HepG2 (cell line): ENCODE measurements around the gene KDM8. TPM values are rescaled to one million over a fixed set of nuclear protein-coding genes. Genes with fewer than 3 reads are reported as not detected.

Experiments used
- ATAC-seq: fragments of 200-7000 bp; cut with Tn5 transposase; 3 replicates; pipeline ENCODE4 v1.9.1; 2020; ENCODE audit warnings: mild to moderate bottlenecking, moderate library complexity
- BruUV-seq: library from RNA; stranded (reverse); fragments of 400-500 nt; replicated peaks from 2 replicates; lab custom pipeline; 2021; lab: Mats Ljungman, UMichigan
- CTCF ChIA-PET: fragments of 300-600 bp; formaldehyde crosslinking; extraction: SDS; loops from one replicate; lab custom pipeline; 2021; ENCODE audit warnings: low total read pairs, inconsistent platforms, low intra/inter-chr PET ratio; lab: Yijun Ruan, JAX
- POLR2A ChIA-PET: fragments of 350-600 bp; sonication (Branson Sonifier 250); formaldehyde crosslinking; loops from one replicate; lab custom pipeline; 2020; ENCODE audit warnings: antibody characterized with exemption, inconsistent platforms; lab: Yijun Ruan, JAX
- DNase-seq: peaks from one replicate; pipeline ENCODE4 v3.0.0-alpha.2; 2015; ENCODE audit warnings: low spot score
- FAIRE-seq: peaks from 3 replicates; lab custom pipeline; 2011; peaks lifted over from hg19 to GRCh38; lab: Jason Lieb, UNC
- H2AFZ ChIP-seq: one replicate; pipeline ENCODE4 v1.6.1; 2011; ENCODE audit warnings: low read length, inconsistent platforms
- H3K27ac ChIP-seq: fragments of 300-600 bp; 3 replicates; pipeline ENCODE4 v1.8.0; 2011; ENCODE audit warnings: mixed run types, mild to moderate bottlenecking, mixed read lengths, low read length, inconsistent platforms; ENCODE audit not compliant: insufficient read depth; ENCODE audit errors: extremely low read length
- H3K27me3 ChIP-seq, 2 experiments: fragments of 200-600 bp in 1 of 2; 2 replicates in 1 of 2; 3 replicates in 1 of 2; pipeline versions ENCODE4 v1.6.0 to v1.8.0; 2011; ENCODE audit warnings: low read length in 2 of 2, mild to moderate bottlenecking in 2 of 2, moderate library complexity in 2 of 2, inconsistent platforms in 1 of 2; ENCODE audit not compliant: insufficient read depth in 2 of 2, control insufficient read depth in 1 of 2
- H3K36me3 ChIP-seq, 2 experiments: fragments of 200-600 bp in 1 of 2; replicated peaks in 1 of 2; 2 replicates in 1 of 2; 3 replicates in 1 of 2; pipeline versions ENCODE4 v1.5.1 to v1.8.0; 2011; ENCODE audit warnings: low read length in 2 of 2, inconsistent platforms in 1 of 2; ENCODE audit not compliant: insufficient read depth in 2 of 2, control insufficient read depth in 1 of 2
- H3K4me1 ChIP-seq: 2 replicates; pipeline ENCODE4 v1.5.1; 2012; ENCODE audit warnings: low read length, inconsistent platforms; ENCODE audit not compliant: insufficient read depth
- H3K4me2 ChIP-seq: 2 replicates; pipeline ENCODE4 v1.6.0; 2011; ENCODE audit warnings: low read depth, low read length, inconsistent platforms
- H3K4me3 ChIP-seq, 3 experiments: fragments of 200-600 bp in 1 of 3; sonication (generic), shearing (Covaris generic) in 1 of 3; replicated peaks in 1 of 3; 2 replicates each; pipeline ENCODE4 v1.5.1; 2011 to 2016; ENCODE audit warnings: low read length in 3 of 3, inconsistent platforms in 2 of 3, low read depth in 2 of 3, mild to moderate bottlenecking in 2 of 3, control low read depth in 1 of 3, mixed read lengths in 1 of 3; ENCODE audit not compliant: insufficient read depth in 1 of 3
- H3K79me2 ChIP-seq: one replicate; pipeline ENCODE4 v1.6.1; 2011; ENCODE audit warnings: low read length, inconsistent platforms; ENCODE audit not compliant: insufficient read depth
- H3K9ac ChIP-seq: 2 replicates; pipeline ENCODE4 v1.6.0; 2011; ENCODE audit warnings: mild to moderate bottlenecking, low read depth, low read length, inconsistent platforms; ENCODE audit not compliant: insufficient read depth
- H3K9me3 ChIP-seq: 2 replicates; pipeline ENCODE4 v1.5.1; 2012; ENCODE audit warnings: mild to moderate bottlenecking, low read length
- H4K20me1 ChIP-seq: 2 replicates; pipeline ENCODE4 v1.6.0; 2011; ENCODE audit warnings: inconsistent platforms, mild to moderate bottlenecking, low read length, moderate library complexity; ENCODE audit not compliant: insufficient read depth
- AKNA ChIP-seq: sonication (generic); formaldehyde crosslinking; IDR thresholded peaks from 2 replicates; pipeline ENCODE4 v1.4.0; 2020; ENCODE audit warnings: missing genetic modification reagents, borderline replicate concordance
- CHD2 ChIP-seq: IDR thresholded peaks from 2 replicates; pipeline ENCODE4 v1.6.1; 2011; ENCODE audit warnings: low read depth, low read length, improper control_type of control experiment
- DPF2 ChIP-seq: sonication (generic); formaldehyde crosslinking; IDR thresholded peaks from 2 replicates; pipeline ENCODE4 v1.4.0; 2020; ENCODE audit warnings: mild to moderate bottlenecking, low read depth, missing genetic modification reagents, borderline replicate concordance
- KAT2B ChIP-seq: fragments of 150-350 bp; IDR thresholded peaks from 2 replicates; pipeline ENCODE4 v1.6.1; 2014; ENCODE audit warnings: low read depth, low read length, borderline replicate concordance
- NR2C2 ChIP-seq: sonication (generic); formaldehyde crosslinking; IDR thresholded peaks from 2 replicates; pipeline ENCODE4 v1.4.0; 2020; ENCODE audit warnings: missing genetic modification reagents, mild to moderate bottlenecking, moderate library complexity, borderline replicate concordance
- PREB ChIP-seq: sonication (generic); formaldehyde crosslinking; IDR thresholded peaks from 2 replicates; pipeline ENCODE4 v1.4.0; 2020; ENCODE audit warnings: missing genetic modification reagents
- SMAD3 ChIP-seq: sonication (generic); formaldehyde crosslinking; IDR thresholded peaks from 2 replicates; pipeline ENCODE4 v1.4.0; 2020; ENCODE audit warnings: missing genetic modification reagents
- SMARCE1 ChIP-seq: fragments of 450-650 bp; IDR thresholded peaks from 2 replicates; pipeline ENCODE4 v1.6.1; 2017; ENCODE audit warnings: borderline replicate concordance
- SP140L ChIP-seq: sonication (generic); formaldehyde crosslinking; IDR thresholded peaks from 2 replicates; pipeline ENCODE4 v1.4.0; 2020; ENCODE audit warnings: missing genetic modification reagents, borderline replicate concordance
- YY1 ChIP-seq: IDR thresholded peaks from 2 replicates; pipeline ENCODE4 v1.6.1; 2011; ENCODE audit warnings: low read length, low read depth, moderate library complexity, mild to moderate bottlenecking; ENCODE audit not compliant: insufficient read depth, insufficient replicate concordance
- ZNF138 ChIP-seq: sonication (generic); formaldehyde crosslinking; IDR thresholded peaks from 2 replicates; pipeline ENCODE4 v1.5.0; 2020; ENCODE audit warnings: mild to moderate bottlenecking, low read depth, missing genetic modification reagents
- ZNF280B ChIP-seq: sonication (generic); formaldehyde crosslinking; IDR thresholded peaks from 2 replicates; pipeline ENCODE4 v1.5.0; 2020; ENCODE audit warnings: missing genetic modification reagents, mild to moderate bottlenecking, borderline replicate concordance
- ZNF713 ChIP-seq: sonication (generic); formaldehyde crosslinking; IDR thresholded peaks from 2 replicates; pipeline ENCODE4 v1.4.0; 2020; ENCODE audit warnings: mild to moderate bottlenecking, missing genetic modification reagents
- WGBS: methylation state at CpG from one replicate; pipeline ENCODE4 v1.1.6; 2017; ENCODE audit warnings: low lambda C conversion rate; 5-methylcytosine and 5-hydroxymethylcytosine counted together
- in situ Hi-C: cut with HindIII; loops from 2 replicates; pipeline ENCODE4 v1.10.0; 2017; ENCODE audit warnings: low pct_unique_long_range_greater_than_20kb; ENCODE audit not compliant: extremely low pct_ligation_motif_present
- intact Hi-C: fragments of 100-400 bp; cut with micrococcal nuclease; formaldehyde crosslinking; loops from one replicate; pipeline ENCODE4 v1.10.0; 2022; ENCODE audit not compliant: unreplicated experiment
- polyA plus RNA-seq, 8 experiments: library from polyadenylated mRNA; depleted of rRNA in 3 of 8; stranded (reverse) in 7 of 8; unstranded in 1 of 8; fragments of >200 nt; fragmentation: Illumina TruSeq in 4 of 8; extraction: Trizol in 4 of 8; gene quantifications; 2 replicates each; pipeline versions ENCODE4 v1.2.1 to v1.2.3, GENCODE V29; 2011 to 2016; ENCODE audit warnings: low read depth in 4 of 8, missing spikeins in 1 of 8, mixed read lengths in 1 of 8; ENCODE audit not compliant: insufficient read depth in 1 of 8
- total RNA-seq, 5 experiments: library from RNA; depleted of rRNA; stranded (reverse); fragments of >200 nt; fragmentation: Illumina TruSeq; extraction: Trizol; gene quantifications; 2 replicates each; pipeline ENCODE4 v1.2.3, GENCODE V29; 2016; ENCODE audit warnings: low read depth in 1 of 5

KDM8 gene
- total and polyA plus RNA-seq, 2 of the 13 experiments (the other 11 are each of a cell fraction or from before 2014, with no cell fraction given): 3.3 to 8.6 TPM

- intact Hi-C loops: no loop called here
- ChIA-PET CTCF (no interaction called here), POLR2A (interaction anchor here (0.7 to 3.5 kb wide), 18 partner anchors 8 to 65 kb away, joined by 3 to 17 read pairs (median 4); partner anchors contain the start of gene KDM8)
- no peaks in the 10 kb centered on the region for H3K36me3 ChIP-seq
- H3K4me2 ChIP-seq: peak within 1 kb of the TSS; percentile 80
- FAIRE-seq (peak; percentile 96), DNase-seq (peak; percentile 96), ATAC-seq (peak; percentile 94)
- no peaks in the 10 kb centered on the region; a peak in 1 of 5 replicates for H3K27me3 ChIP-seq
- H3K9ac ChIP-seq: peak within 1 kb of the TSS; percentile 83
- in situ Hi-C loops: loop anchor here (5.0 kb wide), 1 partner anchor 44 kb away; the partner anchor contains the start of gene IL4R
- no peaks in the 10 kb centered on the region for H4K20me1 ChIP-seq
- peak within 1 kb of the TSS; percentile 79 for H3K27ac ChIP-seq
- peaks cover 81% of the 10 kb centered on the region for H3K4me1 ChIP-seq
- TSS peak; percentile 94 for BruUV-seq
- WGBS: 2% methylated on average over 52 of the region's 58 CpGs
- peak within 1 kb of the TSS; percentile 83 to 96 (median 94) for H3K4me3 ChIP-seq
- peaks cover 39% of the 10 kb centered on the region for H3K79me2 ChIP-seq
- H3K9me3 ChIP-seq: no peaks in the 10 kb centered on the region
- no peak within 1 kb of the TSS for H2AFZ ChIP-seq
- TF ChIP-seq CHD2 (0 out of 2 replicates have a peak, but pooled peaks have one; percentile 12), YY1 (peak; percentile 85), ZNF713 (CRISPR knock-in tag) (0 out of 2 replicates have a peak, but pooled peaks have one; percentile 36), DPF2 (CRISPR knock-in tag) (no peak), AKNA (no peak), SP140L (CRISPR knock-in tag) (no peak; the same call in 1 of the 2 replicates), NR2C2 (CRISPR knock-in tag) (peak; percentile 49; the same call in 1 of the 2 replicates), SMARCE1 (no peak), ZNF138 (CRISPR knock-in tag) (peak; percentile 54; the same call in 1 of the 2 replicates), KAT2B (no peak), PREB (no peak), SMAD3 (CRISPR knock-in tag) (peak; percentile 50; the same call in 1 of the 2 replicates), ZNF280B (CRISPR knock-in tag) (peak; percentile 81; the same call in 1 of the 2 replicates)
Observed at GRCh38 chr16:27268376-27269299, 65.3 kb downstream of the KDM8 start, which contains the start of gene NSMCE1. NSMCE1 (minus strand) TSS chr16:27268772; CDS start chr16:27257570, 11,202 bp downstream.
